Measurements from ENCODE around the gene GATA5.

Gene GATA5

DNA sequence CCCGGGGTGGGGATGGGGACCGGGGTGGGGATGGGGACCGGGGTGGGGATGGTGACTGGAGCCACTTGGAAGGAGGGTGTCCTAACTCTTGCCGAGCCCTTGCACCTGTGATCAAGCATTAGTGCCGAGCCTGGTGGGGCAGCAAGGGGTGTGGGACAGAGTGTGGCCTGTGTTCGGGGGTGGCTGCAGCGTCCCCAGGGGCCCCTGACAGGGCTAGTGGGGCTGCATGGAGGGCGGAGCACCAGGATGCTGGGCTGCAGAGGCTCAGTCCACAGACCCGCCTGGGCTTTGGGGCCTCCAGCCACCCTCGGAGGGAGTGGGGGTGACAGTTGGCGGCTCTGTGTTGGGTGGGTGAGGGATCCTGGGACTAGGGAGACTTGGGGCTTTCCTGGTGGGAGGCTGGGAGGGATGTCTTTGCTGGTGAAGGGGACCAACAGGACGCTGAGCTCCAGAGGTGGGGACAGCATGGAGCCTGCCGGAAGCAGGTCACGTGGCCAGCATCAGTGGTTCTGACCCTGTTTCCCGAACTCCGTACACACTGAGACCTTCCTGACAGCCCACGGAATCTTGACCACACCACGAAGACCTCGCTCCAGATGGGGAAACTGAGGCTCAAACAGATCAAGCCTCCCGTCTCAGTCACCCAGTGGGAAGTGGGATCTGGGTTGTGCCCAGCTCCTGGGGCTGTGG, 53.0 kb downstream of the GATA5 start:
- FAIRE-seq (no peak), DNase-seq (ENCODE audit: insufficient read length) (no peak)
- TF ChIP-seq POLR2AphosphoS5 (IDR thresholded peaks at IDR 0.05; ENCODE audit: low read depth, low read length) (no peak), POLR2A (IDR thresholded peaks at IDR 0.05; ENCODE audit: low read depth, low read length) (no peak), TAF1 (IDR thresholded peaks at IDR 0.05; ENCODE audit: borderline replicate concordance, low read depth, low read length) (no peak)

DNA sequence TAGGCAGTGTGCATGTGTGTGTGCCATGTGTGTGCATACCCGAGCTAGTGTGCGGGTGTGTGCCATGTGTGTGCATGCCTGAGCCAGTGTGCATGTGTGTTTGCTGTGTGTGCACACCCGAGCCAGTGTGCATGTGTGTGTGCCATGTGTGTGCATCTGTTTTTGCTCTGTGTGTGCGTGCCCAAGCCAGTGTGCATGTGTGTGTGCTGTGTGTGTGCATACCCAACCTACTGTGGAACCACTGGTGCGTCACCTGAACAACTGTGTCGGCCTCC, 54.1 kb downstream of the GATA5 start:
- FAIRE-seq = no peak
- no peak for TF ChIP-seq TAF1 (IDR thresholded peaks at IDR 0.05; ENCODE audit: borderline replicate concordance, low read depth, low read length)
- TF ChIP-seq POLR2A (IDR thresholded peaks at IDR 0.05; ENCODE audit: low read depth, low read length) = no peak
- no peak for TF ChIP-seq POLR2AphosphoS5 (IDR thresholded peaks at IDR 0.05; ENCODE audit: low read depth, low read length)

DNA sequence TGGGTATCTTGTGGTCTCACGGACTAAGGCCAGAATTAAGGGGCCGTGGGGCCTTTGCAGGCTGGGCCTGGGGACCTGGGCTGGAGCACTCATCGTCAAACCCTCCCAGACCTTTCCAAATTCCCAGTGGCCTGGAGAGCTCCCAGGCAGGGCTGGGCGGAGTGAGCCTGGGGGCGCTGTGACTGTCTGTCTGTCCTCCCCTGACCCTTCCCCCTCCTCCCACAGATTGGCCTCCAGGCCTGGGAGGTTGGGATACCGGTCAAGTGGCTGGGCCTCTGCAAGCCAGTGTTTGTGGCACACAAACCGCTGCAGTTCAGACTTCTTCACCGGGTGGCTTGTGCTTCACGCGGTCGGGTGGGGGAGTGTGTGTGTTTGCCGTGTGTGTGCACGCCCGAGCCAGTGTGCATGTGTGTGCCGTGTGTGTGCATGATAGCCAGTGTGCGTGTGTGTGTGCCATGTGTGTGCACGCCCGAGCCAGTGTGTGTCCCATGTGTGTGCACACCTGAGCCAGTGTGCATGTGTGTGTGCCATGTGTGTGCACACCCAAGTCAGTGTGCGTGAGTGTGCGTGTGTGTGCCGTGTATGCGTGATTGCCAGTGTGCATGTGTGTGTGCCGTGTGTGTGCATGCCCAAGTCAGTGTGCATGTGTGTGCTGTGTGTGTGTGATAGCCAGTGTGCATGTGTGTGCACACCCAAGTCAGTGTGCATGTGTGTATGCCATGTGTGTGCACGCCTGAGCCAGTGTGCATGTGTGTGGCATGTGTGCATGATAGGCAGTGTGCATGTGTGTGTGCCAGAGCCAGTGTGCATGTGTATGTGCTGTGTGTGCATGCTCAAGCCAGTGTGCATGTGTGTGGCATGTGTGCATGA, 54.7 kb downstream of the GATA5 start:
- no peak for TF ChIP-seq TAF1 (IDR thresholded peaks at IDR 0.05; ENCODE audit: borderline replicate concordance, low read depth, low read length)
- no peak for FAIRE-seq
- no peak for DNase-seq (ENCODE audit: insufficient read length)

More for the DNA sequence above, 54.1 kb downstream of the GATA5 start:
- no peak for DNase-seq (ENCODE audit: insufficient read length)

DNA sequence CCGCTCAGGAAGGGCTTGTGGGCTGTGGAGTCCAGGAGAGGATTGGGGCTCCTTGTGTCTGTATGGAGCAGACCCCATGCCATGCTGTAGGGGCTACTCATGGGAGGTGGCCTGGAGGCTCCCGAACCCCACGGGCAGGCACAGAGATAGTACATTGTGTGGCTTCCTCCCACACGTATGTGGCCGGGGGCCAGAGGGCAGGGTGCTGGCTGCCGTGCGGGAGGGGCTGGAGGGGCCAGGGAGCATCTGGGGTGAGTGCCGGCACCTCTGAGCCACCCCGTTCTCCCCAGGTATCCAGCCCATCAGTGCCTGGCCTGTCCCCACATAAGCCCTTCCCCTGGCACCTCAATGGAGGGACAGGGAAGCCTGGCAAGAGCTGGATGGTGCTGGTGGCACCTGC, 56.0 kb downstream of the GATA5 start:
- FAIRE-seq (no peak), DNase-seq (ENCODE audit: insufficient read length) (no peak)
- TF ChIP-seq POLR2AphosphoS5 (IDR thresholded peaks at IDR 0.05; ENCODE audit: low read depth, low read length) (no peak), POLR2A (IDR thresholded peaks at IDR 0.05; ENCODE audit: low read depth, low read length) (no peak), TAF1 (IDR thresholded peaks at IDR 0.05; ENCODE audit: borderline replicate concordance, low read depth, low read length) (no peak)

- TF ChIP-seq POLR2AphosphoS5 (IDR thresholded peaks at IDR 0.05; ENCODE audit: low read depth, low read length) (no peak), TAF1 (IDR thresholded peaks at IDR 0.05; ENCODE audit: borderline replicate concordance, low read depth, low read length) (no peak), POLR2A (IDR thresholded peaks at IDR 0.05; ENCODE audit: low read depth, low read length) (no peak)
- FAIRE-seq (no peak), DNase-seq (ENCODE audit: insufficient read length) (no peak)
These were observed 56.9 kb downstream of the GATA5 start for GRCh38 chr20:62418709-62419487.

DNA sequence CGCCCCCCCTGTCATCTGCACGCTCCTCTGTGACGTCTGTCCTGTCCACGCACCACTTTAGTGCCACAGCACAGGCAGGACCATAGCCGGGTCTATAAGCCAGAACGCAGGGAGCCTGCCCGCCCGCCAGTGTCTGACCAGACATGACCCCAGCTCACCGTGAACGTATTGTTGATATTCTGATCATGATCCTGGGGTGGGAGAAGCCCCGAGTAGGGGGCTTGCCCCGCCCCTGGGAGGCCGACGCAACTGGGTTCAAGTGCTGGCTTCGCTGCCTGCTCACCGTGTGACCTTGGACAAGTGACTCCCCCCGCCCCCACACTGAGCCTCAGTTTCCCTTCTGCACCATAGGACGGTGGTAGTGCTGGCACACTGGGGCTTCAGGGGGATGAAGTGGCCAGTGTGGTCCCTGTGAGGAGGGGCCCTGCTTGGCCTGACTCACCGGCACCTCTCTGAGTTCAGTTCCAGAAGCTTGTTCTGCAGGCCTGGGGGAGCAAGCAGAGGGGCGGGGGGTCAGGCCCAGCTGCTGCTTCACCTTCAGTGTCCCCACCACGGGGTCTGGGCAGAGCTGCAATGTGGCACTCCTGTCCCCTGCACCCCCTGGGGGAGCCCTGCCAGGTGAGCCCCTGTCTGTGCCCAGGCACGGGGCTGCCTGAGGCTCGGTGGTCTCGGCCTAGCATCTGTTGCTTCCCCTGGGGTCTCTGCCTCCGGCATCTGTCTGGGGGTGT, 57.6 kb downstream of the GATA5 start:
- no peak for TF ChIP-seq POLR2A (IDR thresholded peaks at IDR 0.05; ENCODE audit: low read depth, low read length)
- TF ChIP-seq TAF1 (IDR thresholded peaks at IDR 0.05; ENCODE audit: borderline replicate concordance, low read depth, low read length) = no peak
- no peak for TF ChIP-seq POLR2AphosphoS5 (IDR thresholded peaks at IDR 0.05; ENCODE audit: low read depth, low read length)
- DNase-seq (ENCODE audit: insufficient read length) = no peak
- FAIRE-seq = no peak

DNA sequence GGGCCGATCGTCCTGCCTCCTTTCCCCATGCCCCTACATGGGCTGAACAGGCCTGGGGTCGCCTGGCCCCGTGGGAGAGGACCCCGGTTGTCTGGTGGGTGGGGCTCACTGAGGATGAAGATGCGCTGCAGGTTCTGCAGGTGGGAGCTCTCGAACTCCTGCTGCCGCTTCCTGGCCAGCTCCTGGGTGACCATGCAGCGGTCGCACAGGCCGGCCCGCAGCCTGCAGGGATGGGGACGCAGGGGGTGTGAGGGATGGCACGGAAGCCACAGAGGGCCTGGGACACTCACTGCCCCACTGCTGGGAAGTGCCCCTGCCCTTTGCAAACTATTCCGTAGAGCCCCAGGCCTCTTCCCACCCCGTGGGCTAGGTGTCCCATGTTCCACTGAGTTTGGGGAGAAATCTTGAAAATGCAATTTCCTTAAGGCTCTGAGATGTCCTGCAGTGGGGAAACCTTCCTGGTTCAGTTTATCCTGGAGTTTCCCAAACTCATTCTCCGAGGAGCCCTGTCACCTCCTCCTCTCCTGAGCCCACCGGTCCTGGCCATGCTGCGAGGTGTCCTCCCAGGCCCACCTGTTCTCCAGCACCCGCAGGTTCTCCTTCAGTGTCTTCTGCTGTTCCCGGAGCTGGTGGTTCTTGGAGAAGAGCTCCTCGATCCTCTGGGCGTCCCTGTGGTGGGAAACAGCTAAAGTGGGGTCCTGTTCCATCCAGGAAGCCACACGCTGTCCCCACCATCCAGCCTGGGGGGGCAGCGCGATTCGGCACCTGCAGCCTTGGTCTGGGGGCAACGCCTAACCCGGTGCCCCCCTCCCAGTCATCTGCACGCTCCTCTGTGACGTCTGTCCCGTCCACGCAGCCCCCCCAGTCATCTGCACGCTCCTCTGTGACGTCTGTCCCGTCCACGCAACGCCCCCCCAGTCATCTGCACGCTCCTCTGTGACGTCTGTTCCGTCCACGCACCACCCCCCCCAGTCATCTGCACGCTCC, 58.9 kb downstream of the GATA5 start:
- TF ChIP-seq POLR2AphosphoS5 (IDR thresholded peaks at IDR 0.05; ENCODE audit: low read depth, low read length) (no peak), TAF1 (IDR thresholded peaks at IDR 0.05; ENCODE audit: borderline replicate concordance, low read depth, low read length) (no peak), POLR2A (IDR thresholded peaks at IDR 0.05; ENCODE audit: low read depth, low read length) (no peak)
- FAIRE-seq (no peak), DNase-seq (ENCODE audit: insufficient read length) (no peak)

DNA sequence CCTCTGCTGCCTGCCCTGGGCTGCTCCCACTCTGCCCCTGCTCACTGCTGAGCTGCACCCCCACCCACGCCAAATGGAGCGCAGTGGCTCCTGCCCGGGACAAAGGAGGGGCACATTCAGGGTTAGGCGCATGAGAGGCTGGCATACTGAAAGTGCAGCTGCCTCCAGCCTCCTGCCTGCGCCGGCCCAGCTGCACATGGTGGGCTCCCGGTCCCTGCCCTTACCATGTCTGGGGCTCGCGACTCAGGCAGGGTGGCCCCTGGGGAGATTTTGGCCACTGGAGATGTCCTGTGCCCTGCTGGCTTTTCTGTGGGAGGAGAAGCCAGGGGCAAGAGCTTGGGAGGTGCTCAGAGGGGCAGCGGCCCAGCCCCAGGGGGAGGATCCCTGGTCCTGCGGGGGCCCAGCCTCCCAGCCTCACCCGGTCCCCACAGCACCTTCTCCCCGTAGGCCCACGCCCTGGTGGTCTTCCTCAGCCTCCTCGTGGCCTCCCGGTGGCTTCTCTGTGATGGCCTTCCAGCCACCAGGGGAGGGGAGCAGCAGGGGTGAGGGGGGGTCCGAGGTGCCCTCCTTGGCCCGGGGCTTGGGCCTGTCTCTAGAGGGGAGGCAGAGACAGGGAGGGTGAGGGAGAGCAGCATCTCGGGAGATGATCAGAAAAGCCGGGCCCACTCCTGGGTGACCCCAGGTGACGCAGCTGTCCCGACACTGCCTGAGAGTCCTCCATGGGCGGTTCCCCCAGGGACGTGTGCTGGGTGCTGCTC, 60.3 kb downstream of the GATA5 start:
- TF ChIP-seq TAF1 (IDR thresholded peaks at IDR 0.05; ENCODE audit: borderline replicate concordance, low read depth, low read length) (no peak), POLR2A (IDR thresholded peaks at IDR 0.05; ENCODE audit: low read depth, low read length) (no peak), POLR2AphosphoS5 (IDR thresholded peaks at IDR 0.05; ENCODE audit: low read depth, low read length) (no peak)
- DNase-seq (ENCODE audit: insufficient read length) (no peak), FAIRE-seq (no peak)

- FAIRE-seq (no peak), DNase-seq (ENCODE audit: insufficient read length) (no peak)
- TF ChIP-seq POLR2AphosphoS5 (IDR thresholded peaks at IDR 0.05; ENCODE audit: low read depth, low read length) (no peak), TAF1 (IDR thresholded peaks at IDR 0.05; ENCODE audit: borderline replicate concordance, low read depth, low read length) (no peak), POLR2A (IDR thresholded peaks at IDR 0.05; ENCODE audit: low read depth, low read length) (no peak)
These were observed 61.8 kb downstream of the GATA5 start for GRCh38 chr20:62413896-62414481.

Data from GM12892 (cell line).